CD4-positive, alpha-beta T cell (primary cell): Measurements from ENCODE around the gene MAP7D1. TPM values are rescaled to one million over a fixed set of nuclear protein-coding genes. Genes with fewer than 3 reads are reported as not detected.

Source experiments
- ATAC-seq: fragments of 200-7000 bp; cut with Tn5 transposase; one replicate; pipeline ENCODE4 v1.10.0; 2022; ENCODE audit warnings: mild to moderate bottlenecking; ENCODE audit not compliant: poor library complexity
- CTCF ChIA-PET: fragments of 350-600 bp; sonication (Branson Sonifier 250); formaldehyde crosslinking; loops from one replicate; lab custom pipeline; 2021; ENCODE audit warnings: antibody characterized with exemption, inconsistent platforms; lab: Charles Lee
- POLR2A ChIA-PET: fragments of 350-600 bp; sonication (Branson Sonifier 250); formaldehyde crosslinking; loops from one replicate; lab custom pipeline; 2021; ENCODE audit warnings: antibody characterized with exemption, inconsistent platforms; lab: Charles Lee
- DNase-seq, 14 experiments: peaks; one replicate each; pipeline ENCODE4 v3.0.0-alpha.2; 2013 to 2020; ENCODE audit warnings: mixed read lengths in 2 of 14
- H3K27ac ChIP-seq, 2 donors: one replicate each; pipeline versions ENCODE4 v1.5.1 to v1.7.0; 2013; ENCODE audit warnings: low read length in 2 of 2, low read depth in 1 of 2, mild to moderate bottlenecking in 1 of 2
- H3K27me3 ChIP-seq, 2 experiments: 1 replicate in 1 of 2; 2 replicates in 1 of 2; pipeline versions ENCODE4 v1.6.1 to v1.7.0; 2013; ENCODE audit warnings: low read length in 2 of 2, control low read depth in 1 of 2, mild to moderate bottlenecking in 1 of 2, moderate library complexity in 1 of 2; ENCODE audit not compliant: insufficient read depth in 2 of 2, control insufficient read depth in 1 of 2
- H3K36me3 ChIP-seq: one replicate; pipeline ENCODE4 v1.6.1; 2013; ENCODE audit warnings: low read length, control low read depth; ENCODE audit not compliant: insufficient read depth
- H3K4me1 ChIP-seq: one replicate; pipeline ENCODE4 v1.6.1; 2013; ENCODE audit warnings: low read length, control low read depth; ENCODE audit not compliant: insufficient read depth
- H3K4me3 ChIP-seq: one replicate; pipeline ENCODE4 v1.5.1; 2013; ENCODE audit warnings: mild to moderate bottlenecking, low read length, moderate library complexity
- H3K9me3 ChIP-seq, 2 experiments: 1 replicate in 1 of 2; 2 replicates in 1 of 2; pipeline versions ENCODE4 v1.6.1 to v1.7.0; 2013; ENCODE audit warnings: low read length in 2 of 2, mild to moderate bottlenecking in 2 of 2, control low read depth in 1 of 2, moderate library complexity in 1 of 2; ENCODE audit not compliant: control insufficient read depth in 1 of 2, insufficient read depth in 1 of 2
- H3K27ac Mint-ChIP-seq: one replicate; pipeline ENCODE4 v1.8.0; 2020; ENCODE audit warnings: mixed read lengths
- H3K27me3 Mint-ChIP-seq: one replicate; pipeline ENCODE4 v1.8.0; 2021; ENCODE audit warnings: mixed read lengths
- H3K36me3 Mint-ChIP-seq: one replicate; pipeline ENCODE4 v1.8.0; 2021; ENCODE audit warnings: low read depth, mixed read lengths
- H3K4me1 Mint-ChIP-seq: one replicate; pipeline ENCODE4 v1.8.0; 2021; ENCODE audit warnings: low read depth, mixed read lengths
- H3K4me3 Mint-ChIP-seq: one replicate; pipeline ENCODE4 v1.8.0; 2020; ENCODE audit warnings: mild to moderate bottlenecking, mixed read lengths
- H3K9me3 Mint-ChIP-seq: one replicate; pipeline ENCODE4 v1.8.0; 2020; ENCODE audit warnings: mixed read lengths
- CTCF ChIP-seq: fragments of 200-600 bp; IDR thresholded peaks from one replicate; pipeline ENCODE4 v1.8.0; 2022; ENCODE audit warnings: antibody characterized with exemption, mild to moderate bottlenecking
- intact Hi-C, 2 experiments: fragments of 100-400 bp; cut with DNase I in 1 of 2; cut with micrococcal nuclease in 1 of 2; formaldehyde crosslinking; loops; one replicate each; pipeline versions ENCODE4 v1.15.1 to v1.9.0; 2023 to 2025; cut with DNase I, micrococcal nuclease
- total RNA-seq, 174 experiments: library from RNA in 2 of 174; stranded (reverse) in 2 of 174; gene quantifications; one replicate each; pipeline ENCODE4 v1.2.3 and lab custom pipeline; 2021 to 2026

The MAP7D1 gene
- total RNA-seq, 2 experiments from 2014 or later = 156 to 163 TPM

- intact Hi-C loops = loop anchor here in 1 of 2 experiments (5.0 kb wide), 1 partner anchor 62 kb away; the partner anchor contains the start of gene THRAP3
- Mint-ChIP-seq H3K4me3 (peak overlapping the region; percentile 88), H3K27ac (peak overlapping the region; percentile 97), H3K27me3 (no peaks in the 10 kb centered on the region), H3K9me3 (no peaks in the 10 kb centered on the region), H3K4me1 (peaks cover 77% of the 10 kb centered on the region), H3K36me3 (peaks cover 46% of the 10 kb centered on the region)
- H3K4me3 ChIP-seq = peak overlapping the region; percentile 61
- peaks cover 79% of the 10 kb centered on the region for H3K4me1 ChIP-seq
- DNase-seq (peak in 1 of 14 experiments; percentile 25), ATAC-seq (no peak)
- ChIA-PET CTCF (interaction anchor here (1.2 to 6.3 kb wide), 4 partner anchors 9 to 123 kb away, joined by 3 to 74 read pairs (median 15); partner anchors contain the start of gene TRAPPC3), POLR2A (interaction anchor here (0.6 to 5.5 kb wide), 14 partner anchors 9 to 391 kb away, joined by 3 to 194 read pairs (median 4); partner anchors contain the start of genes ADPRS, AGO3, STK40 and THRAP3)
- no peak for TF ChIP-seq CTCF
- H3K9me3 ChIP-seq = no peaks in the 10 kb centered on the region
- no peaks in the 10 kb centered on the region for H3K27me3 ChIP-seq
- H3K27ac ChIP-seq = peak overlapping the region; percentile 91 to 93
- peaks cover 11% of the 10 kb centered on the region for H3K36me3 ChIP-seq
Observed at GRCh38 chr1:36159614-36160387, 3.8 kb downstream of the MAP7D1 start.

- DNase-seq (no peak), ATAC-seq (no peak)
- intact Hi-C loops = loop anchor here in 1 of 2 experiments (5.0 kb wide), 1 partner anchor 62 kb away; the partner anchor contains the start of gene THRAP3
- Histone ChIP-seq H3K36me3 (peaks cover 14% of the 10 kb centered on the region), H3K4me3 (peak overlapping the region; percentile 61), H3K27me3 (no peaks in the 10 kb centered on the region), H3K27ac (peak overlapping the region; percentile 91 to 93), H3K9me3 (no peaks in the 10 kb centered on the region), H3K4me1 (peaks cover 73% of the 10 kb centered on the region)
- CTCF ChIA-PET = interaction anchor here (1.0 to 6.3 kb wide), 5 partner anchors 10 to 140 kb away, joined by 3 to 74 read pairs (median 4); partner anchors contain the start of gene TRAPPC3
- Mint-ChIP-seq H3K36me3 (peaks cover 49% of the 10 kb centered on the region), H3K4me1 (peaks cover 74% of the 10 kb centered on the region), H3K27me3 (no peaks in the 10 kb centered on the region), H3K27ac (peak overlapping the region; percentile 97), H3K9me3 (no peaks in the 10 kb centered on the region), H3K4me3 (peak overlapping the region; percentile 88)
- POLR2A ChIA-PET = interaction anchor here (0.6 to 5.5 kb wide), 18 partner anchors 10 to 391 kb away, joined by 3 to 194 read pairs (median 5); partner anchors contain the start of genes ADPRS, AGO3, SH3D21 and STK40
- no peak for TF ChIP-seq CTCF
Observed at GRCh38 chr1:36160388-36160948, 4.5 kb downstream of the MAP7D1 start.

GRCh38 chr1:36160949-36161485, 5.1 kb downstream of the MAP7D1 start:
- intact Hi-C loops = loop anchor here in 1 of 2 experiments (5.0 kb wide), 1 partner anchor 61 kb away; the partner anchor contains the start of gene THRAP3
- H3K27ac ChIP-seq = peak overlapping the region; percentile 91 to 93
- ChIA-PET POLR2A (interaction anchor here (0.6 to 5.5 kb wide), 22 partner anchors 9 to 392 kb away, joined by 3 to 194 read pairs (median 4); partner anchors contain the start of genes ADPRS, AGO3, SH3D21 and STK40), CTCF (interaction anchor here (0.6 to 6.3 kb wide), 6 partner anchors 11 to 139 kb away, joined by 3 to 74 read pairs (median 4); partner anchors contain the start of gene TRAPPC3)
- Mint-ChIP-seq H3K27ac (peak overlapping the region; percentile 97), H3K36me3 (peaks cover 49% of the 10 kb centered on the region), H3K4me3 (peak overlapping the region; percentile 88), H3K27me3 (no peaks in the 10 kb centered on the region), H3K4me1 (peaks cover 72% of the 10 kb centered on the region), H3K9me3 (no peaks in the 10 kb centered on the region)
- no peak for TF ChIP-seq CTCF
- peak overlapping the region; percentile 61 for H3K4me3 ChIP-seq
- no peaks in the 10 kb centered on the region for H3K9me3 ChIP-seq
- H3K36me3 ChIP-seq = peaks cover 15% of the 10 kb centered on the region
- no peaks in the 10 kb centered on the region for H3K27me3 ChIP-seq
- H3K4me1 ChIP-seq = peaks cover 79% of the 10 kb centered on the region
- ATAC-seq (peak; percentile 25), DNase-seq (peak; percentile 41 to 85 (median 64))
